GM12874 (cell line): ENCODE measurements around the gene ATP6V1G2.

Experiments used
- TF ChIP-seq, protein P1 (sequence below): IDR thresholded peaks from 2 replicates; pipeline ENCODE4 v1.5.1; 2011; ENCODE audit warnings: low read depth, mild to moderate bottlenecking, control low read depth, low read length, moderate library complexity; ENCODE audit not compliant: insufficient read depth

The ATP6V1G2 gene

DNA sequence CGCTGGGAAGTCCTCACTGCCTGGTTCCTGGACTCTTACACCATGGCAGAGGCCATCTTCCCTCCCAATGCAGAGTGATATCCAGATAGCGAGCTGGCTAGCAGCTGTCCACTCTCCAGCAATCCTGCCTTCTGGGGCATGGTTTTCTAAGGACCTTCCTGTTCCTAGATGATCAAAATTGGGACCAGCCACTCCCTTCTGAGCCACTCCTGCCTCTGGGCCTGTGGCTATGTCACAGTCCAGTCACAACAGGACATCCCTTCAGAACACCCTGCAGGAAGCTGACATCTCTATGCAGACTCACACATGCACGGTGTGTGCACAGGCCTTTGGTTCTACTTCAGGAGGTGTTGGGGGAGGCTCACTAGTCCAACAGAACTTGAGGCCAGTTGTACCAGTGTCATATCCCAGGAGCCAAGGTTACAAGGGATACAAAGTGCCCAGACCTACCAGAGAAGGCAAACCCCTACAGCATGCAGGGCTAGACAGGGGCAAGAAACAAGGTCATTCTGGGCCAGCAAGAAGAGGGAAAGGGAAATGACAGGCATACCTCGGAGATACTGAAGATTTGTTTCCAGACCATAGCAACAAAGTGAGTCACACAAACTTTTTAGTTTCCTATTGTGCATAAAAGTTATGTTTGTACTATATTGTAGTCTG lies 20.3 kb downstream of the ATP6V1G2 start:
- TF ChIP-seq, protein P1, sequence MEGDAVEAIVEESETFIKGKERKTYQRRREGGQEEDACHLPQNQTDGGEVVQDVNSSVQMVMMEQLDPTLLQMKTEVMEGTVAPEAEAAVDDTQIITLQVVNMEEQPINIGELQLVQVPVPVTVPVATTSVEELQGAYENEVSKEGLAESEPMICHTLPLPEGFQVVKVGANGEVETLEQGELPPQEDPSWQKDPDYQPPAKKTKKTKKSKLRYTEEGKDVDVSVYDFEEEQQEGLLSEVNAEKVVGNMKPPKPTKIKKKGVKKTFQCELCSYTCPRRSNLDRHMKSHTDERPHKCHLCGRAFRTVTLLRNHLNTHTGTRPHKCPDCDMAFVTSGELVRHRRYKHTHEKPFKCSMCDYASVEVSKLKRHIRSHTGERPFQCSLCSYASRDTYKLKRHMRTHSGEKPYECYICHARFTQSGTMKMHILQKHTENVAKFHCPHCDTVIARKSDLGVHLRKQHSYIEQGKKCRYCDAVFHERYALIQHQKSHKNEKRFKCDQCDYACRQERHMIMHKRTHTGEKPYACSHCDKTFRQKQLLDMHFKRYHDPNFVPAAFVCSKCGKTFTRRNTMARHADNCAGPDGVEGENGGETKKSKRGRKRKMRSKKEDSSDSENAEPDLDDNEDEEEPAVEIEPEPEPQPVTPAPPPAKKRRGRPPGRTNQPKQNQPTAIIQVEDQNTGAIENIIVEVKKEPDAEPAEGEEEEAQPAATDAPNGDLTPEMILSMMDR: no peak

GRCh38 chr6:31525553-31525931 lies 20.9 kb downstream of the ATP6V1G2 start:
- TF ChIP-seq, protein P1: no peak

DNA sequence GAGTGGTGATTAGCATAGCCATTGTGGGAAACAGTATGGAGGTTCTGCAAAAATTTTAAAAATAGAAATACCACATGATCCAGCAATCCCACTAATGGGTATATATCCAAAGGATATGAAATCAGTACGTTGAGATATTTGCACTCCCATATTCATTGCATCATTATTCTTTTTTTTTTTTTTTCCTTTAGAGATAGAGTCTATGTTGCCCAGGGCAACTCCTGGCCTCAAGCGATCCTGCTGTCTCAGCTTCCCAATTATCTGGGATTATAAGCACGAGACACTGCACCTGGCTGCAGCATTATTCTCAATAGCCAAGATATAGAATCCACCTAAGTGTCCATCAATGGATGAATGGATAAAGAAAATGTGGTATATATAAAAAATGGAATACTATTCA lies 24.6 kb downstream of the ATP6V1G2 start:
- TF ChIP-seq, protein P1: no peak

- TF ChIP-seq, protein P1: no peak
Observed at GRCh38 chr6:31513456-31514165, 32.8 kb downstream of the ATP6V1G2 start.

GRCh38 chr6:31510007-31510406 lies 36.4 kb downstream of the ATP6V1G2 start:
- TF ChIP-seq, protein P1: no peak

DNA sequence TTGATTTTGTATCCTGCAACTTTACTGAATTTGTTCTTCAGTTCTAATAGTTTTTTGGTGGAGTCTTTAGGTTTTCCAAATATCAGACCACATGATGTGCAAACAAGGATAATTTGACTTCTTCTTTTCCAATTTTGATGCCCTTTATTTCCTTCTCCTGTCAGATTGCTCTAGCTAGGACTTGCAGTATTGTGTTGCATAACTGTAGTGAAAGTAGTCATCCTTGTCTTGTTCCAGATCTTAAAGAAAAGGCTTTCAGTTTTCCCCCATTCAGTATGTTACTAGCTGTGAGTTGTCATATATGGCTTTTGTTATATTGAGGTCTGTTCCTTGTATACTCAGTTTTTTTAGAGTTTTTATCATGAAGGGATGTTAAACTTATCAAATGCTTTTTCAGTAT lies 43.8 kb downstream of the ATP6V1G2 start:
- TF ChIP-seq, protein P1: no peak

- TF ChIP-seq, protein P1: no peak
Observed at GRCh38 chr6:31498748-31499147, 47.7 kb downstream of the ATP6V1G2 start.
